CD4-positive, alpha-beta memory T cell (primary cell): ENCODE data around the gene BBS7. TPM values are rescaled to one million over a fixed set of nuclear protein-coding genes. Genes with fewer than 3 reads are reported as not detected.

Source experiments
- CTCF ChIA-PET: fragments of 350-600 bp; sonication (Branson Sonifier 250); formaldehyde crosslinking; loops from one replicate; lab custom pipeline; 2021; ENCODE audit warnings: inconsistent platforms; ENCODE audit not compliant: partially characterized antibody; lab: Charles Lee
- POLR2A ChIA-PET: fragments of 350-600 bp; sonication (Branson Sonifier 250); formaldehyde crosslinking; loops from one replicate; lab custom pipeline; 2021; ENCODE audit not compliant: partially characterized antibody; lab: Charles Lee
- DNase-seq, 5 donors: peaks; one replicate each; pipeline versions ENCODE4 v3.0.0 to v3.0.0-alpha.2; 2020 to 2022; ENCODE audit warnings: mixed read lengths in 1 of 5
- H3K27ac ChIP-seq: one replicate; pipeline ENCODE4 v1.7.0; 2013; ENCODE audit warnings: low read depth, low read length
- H3K27me3 ChIP-seq: 2 replicates; pipeline ENCODE4 v1.7.0; 2013; ENCODE audit warnings: mild to moderate bottlenecking, low read length, moderate library complexity; ENCODE audit not compliant: insufficient read depth
- H3K36me3 ChIP-seq: 2 replicates; pipeline ENCODE4 v1.7.0; 2013; ENCODE audit warnings: mild to moderate bottlenecking, low read length, moderate library complexity; ENCODE audit not compliant: insufficient read depth
- H3K4me1 ChIP-seq: 2 replicates; pipeline ENCODE4 v1.7.0; 2013; ENCODE audit warnings: mild to moderate bottlenecking, low read length, moderate library complexity; ENCODE audit not compliant: insufficient read depth
- H3K4me3 ChIP-seq, 2 donors: one replicate each; pipeline ENCODE4 v1.7.0; 2013; ENCODE audit warnings: low read length in 2 of 2, mild to moderate bottlenecking in 1 of 2
- H3K9me3 ChIP-seq, 2 donors: one replicate each; pipeline ENCODE4 v1.7.0; 2013; ENCODE audit warnings: low read length in 2 of 2, control low read depth in 1 of 2; ENCODE audit not compliant: control insufficient read depth in 1 of 2
- H3K27ac Mint-ChIP-seq, 7 donors: one replicate each; pipeline ENCODE4 v1.8.0; 2020 to 2021; ENCODE audit warnings: mixed read lengths in 7 of 7, mild to moderate bottlenecking in 6 of 7, inconsistent platforms in 3 of 7, moderate library complexity in 3 of 7
- H3K27me3 Mint-ChIP-seq, 2 donors: one replicate each; pipeline ENCODE4 v1.8.0; 2020 to 2021; ENCODE audit warnings: mixed read lengths in 2 of 2
- H3K36me3 Mint-ChIP-seq, 2 donors: one replicate each; pipeline ENCODE4 v1.8.0; 2020 to 2021; ENCODE audit warnings: mixed read lengths in 2 of 2, inconsistent platforms in 1 of 2, mild to moderate bottlenecking in 1 of 2
- H3K4me1 Mint-ChIP-seq, 4 donors: one replicate each; pipeline ENCODE4 v1.8.0; 2020 to 2021; ENCODE audit warnings: mixed read lengths in 4 of 4, mild to moderate bottlenecking in 1 of 4
- H3K4me3 Mint-ChIP-seq, 8 donors: one replicate each; pipeline ENCODE4 v1.8.0; 2020 to 2021; ENCODE audit warnings: mixed read lengths in 8 of 8, mild to moderate bottlenecking in 7 of 8, moderate library complexity in 6 of 8, inconsistent platforms in 3 of 8
- H3K9me3 Mint-ChIP-seq, 8 donors: one replicate each; pipeline ENCODE4 v1.8.0; 2020 to 2021; ENCODE audit warnings: mixed read lengths in 8 of 8, mild to moderate bottlenecking in 5 of 8, inconsistent platforms in 3 of 8, moderate library complexity in 1 of 8
- intact Hi-C: fragments of 100-400 bp; cut with micrococcal nuclease; formaldehyde crosslinking; loops from one replicate; pipeline ENCODE4 v1.15.1; 2023
- polyA plus RNA-seq, 2 donors: library from polyadenylated mRNA; unstranded; fragments of 300-500 nt; fragmentation: Illumina TruSeq; gene quantifications; one replicate each; pipeline ENCODE4 v1.2.3, GENCODE V29; 2021
- total RNA-seq, 2 experiments: library from RNA; stranded (reverse); gene quantifications; one replicate each; pipeline ENCODE4 v1.2.3, GENCODE V29; 2021

The BBS7 gene
- total and polyA plus RNA-seq, 4 experiments from 2014 or later, result 5.8 to 10.1 (median 9.2) TPM

- Mint-ChIP-seq H3K9me3 (no peaks in the 10 kb centered on the region), H3K36me3 (peaks cover 0 to 7% of the 10 kb centered on the region in 2 donors), H3K4me1 (peaks cover 8 to 21% (median 15%) of the 10 kb centered on the region in 4 donors), H3K27ac (no peak overlapping the region), H3K4me3 (no peak overlapping the region), H3K27me3 (peaks cover 8 to 17% of the 10 kb centered on the region in 2 donors)
- H3K4me3 ChIP-seq, result no peak overlapping the region
- POLR2A ChIA-PET, result no interaction called here
- H3K9me3 ChIP-seq, result no peaks in the 10 kb centered on the region
- peaks cover 18% of the 10 kb centered on the region for H3K4me1 ChIP-seq
- intact Hi-C loops, result loop anchor here (5.0 kb wide), 1 partner anchor 279 kb away; the partner anchor contains the start of gene BLTP1
- H3K36me3 ChIP-seq, result no peaks in the 10 kb centered on the region
- peaks cover 8% of the 10 kb centered on the region for H3K27me3 ChIP-seq
- CTCF ChIA-PET, result no interaction called here
- no peak for DNase-seq
- no peak overlapping the region for H3K27ac ChIP-seq
Measured at GRCh38 chr4:121873604-121874003, 3.3 kb upstream of the BBS7 start.

GRCh38 chr4:121863799-121864198, 6.5 kb downstream of the BBS7 start:
- Histone ChIP-seq H3K27me3 (no peaks in the 10 kb centered on the region), H3K27ac (no peak overlapping the region), H3K9me3 (no peaks in the 10 kb centered on the region), H3K4me3 (no peak overlapping the region), H3K4me1 (peaks cover 3% of the 10 kb centered on the region), H3K36me3 (no peaks in the 10 kb centered on the region)
- intact Hi-C loops, result no loop called here
- peaks cover 22 to 23% of the 10 kb centered on the region in 2 donors for H3K36me3 Mint-ChIP-seq
- ChIA-PET POLR2A (no interaction called here), CTCF (no interaction called here)
- no peak overlapping the region for H3K4me3 Mint-ChIP-seq
- no peaks in the 10 kb centered on the region for H3K27me3 Mint-ChIP-seq
- H3K9me3 Mint-ChIP-seq, result no peaks in the 10 kb centered on the region
- DNase-seq, result no peak
- peaks cover 2 to 11% (median 5%) of the 10 kb centered on the region in 4 donors for H3K4me1 Mint-ChIP-seq
- no peak overlapping the region for H3K27ac Mint-ChIP-seq

- Histone ChIP-seq H3K27ac (no peak overlapping the region), H3K9me3 (no peaks in the 10 kb centered on the region), H3K4me3 (no peak overlapping the region), H3K27me3 (no peaks in the 10 kb centered on the region), H3K36me3 (no peaks in the 10 kb centered on the region), H3K4me1 (no peaks in the 10 kb centered on the region)
- ChIA-PET CTCF (interaction anchor here (0.8 kb wide), 1 partner anchor 9 kb away, joined by 3 read pairs; the partner anchor contains the start of gene BBS7), POLR2A (no interaction called here)
- Mint-ChIP-seq H3K4me3 (no peak overlapping the region), H3K4me1 (peaks cover 0 to 5% (median 2%) of the 10 kb centered on the region in 4 donors), H3K36me3 (peaks cover 17 to 25% of the 10 kb centered on the region in 2 donors), H3K27me3 (no peaks in the 10 kb centered on the region), H3K27ac (no peak overlapping the region), H3K9me3 (no peaks in the 10 kb centered on the region)
- intact Hi-C loops, result loop anchor here (1.0 kb wide), 1 partner anchor 8 kb away; no protein-coding TSS in a partner anchor
- no peak for DNase-seq
Measured at GRCh38 chr4:121861426-121861825, 8.8 kb downstream of the BBS7 start.

GRCh38 chr4:121860121-121860520, 10.2 kb downstream of the BBS7 start:
- Histone ChIP-seq H3K36me3 (no peaks in the 10 kb centered on the region), H3K9me3 (no peaks in the 10 kb centered on the region), H3K27me3 (no peaks in the 10 kb centered on the region), H3K4me1 (no peaks in the 10 kb centered on the region), H3K4me3 (no peak overlapping the region), H3K27ac (no peak overlapping the region)
- H3K27ac Mint-ChIP-seq, result no peak overlapping the region
- intact Hi-C loops, result no loop called here
- H3K4me1 Mint-ChIP-seq, result peaks cover 0 to 5% (median 0%) of the 10 kb centered on the region in 4 donors
- peaks cover 7 to 23% of the 10 kb centered on the region in 2 donors for H3K36me3 Mint-ChIP-seq
- CTCF ChIA-PET, result no interaction called here
- DNase-seq, result no peak
- no peaks in the 10 kb centered on the region for H3K9me3 Mint-ChIP-seq
- POLR2A ChIA-PET, result interaction anchor here (0.9 kb wide), 1 partner anchor 36 kb away, joined by 3 read pairs; no protein-coding TSS in a partner anchor
- H3K4me3 Mint-ChIP-seq, result no peak overlapping the region
- no peaks in the 10 kb centered on the region for H3K27me3 Mint-ChIP-seq

GRCh38 chr4:121851354-121851753, 18.9 kb downstream of the BBS7 start:
- intact Hi-C loops, result no loop called here
- ChIA-PET CTCF (no interaction called here), POLR2A (no interaction called here)
- no peaks in the 10 kb centered on the region for H3K27me3 ChIP-seq
- no peak overlapping the region for H3K4me3 Mint-ChIP-seq
- no peaks in the 10 kb centered on the region for H3K4me1 ChIP-seq
- no peak overlapping the region for H3K27ac Mint-ChIP-seq
- H3K4me1 Mint-ChIP-seq, result no peaks in the 10 kb centered on the region
- H3K36me3 Mint-ChIP-seq, result peaks cover 13 to 24% of the 10 kb centered on the region in 2 donors
- no peak for DNase-seq
- H3K9me3 ChIP-seq, result no peaks in the 10 kb centered on the region
- H3K36me3 ChIP-seq, result peaks cover 3% of the 10 kb centered on the region
- H3K27ac ChIP-seq, result no peak overlapping the region
- no peaks in the 10 kb centered on the region for H3K9me3 Mint-ChIP-seq
- no peaks in the 10 kb centered on the region for H3K27me3 Mint-ChIP-seq
- H3K4me3 ChIP-seq, result no peak overlapping the region

- no peak overlapping the region for H3K4me3 Mint-ChIP-seq
- H3K27me3 ChIP-seq, result no peaks in the 10 kb centered on the region
- no peaks in the 10 kb centered on the region for H3K4me1 ChIP-seq
- H3K27ac ChIP-seq, result no peak overlapping the region
- ChIA-PET CTCF (no interaction called here), POLR2A (no interaction called here)
- H3K36me3 ChIP-seq, result peaks cover 3% of the 10 kb centered on the region
- H3K27me3 Mint-ChIP-seq, result no peaks in the 10 kb centered on the region
- intact Hi-C loops, result no loop called here
- H3K9me3 Mint-ChIP-seq, result no peaks in the 10 kb centered on the region
- no peak overlapping the region for H3K27ac Mint-ChIP-seq
- peaks cover 33 to 43% of the 10 kb centered on the region in 2 donors for H3K36me3 Mint-ChIP-seq
- H3K9me3 ChIP-seq, result no peaks in the 10 kb centered on the region
- no peaks in the 10 kb centered on the region for H3K4me1 Mint-ChIP-seq
- DNase-seq, result no peak
- H3K4me3 ChIP-seq, result no peak overlapping the region
Measured at GRCh38 chr4:121846662-121847061, 23.6 kb downstream of the BBS7 start.

- ChIA-PET CTCF (interaction anchor here (0.6 kb wide), 1 partner anchor 741 kb away, joined by 3 read pairs; no protein-coding TSS in a partner anchor), POLR2A (no interaction called here)
Measured at GRCh38 chr4:121842862-121843261, 27.4 kb downstream of the BBS7 start.

More at GRCh38 chr4:121842862-121843261, 27.4 kb downstream of the BBS7 start:
- DNase-seq, result no peak
- H3K9me3 Mint-ChIP-seq, result no peaks in the 10 kb centered on the region
- no peak overlapping the region for H3K27ac Mint-ChIP-seq
- H3K4me3 Mint-ChIP-seq, result no peak overlapping the region
- intact Hi-C loops, result no loop called here
- Histone ChIP-seq H3K27ac (no peak overlapping the region), H3K4me3 (no peak overlapping the region), H3K27me3 (no peaks in the 10 kb centered on the region), H3K36me3 (no peaks in the 10 kb centered on the region), H3K9me3 (no peaks in the 10 kb centered on the region), H3K4me1 (no peaks in the 10 kb centered on the region)
- H3K4me1 Mint-ChIP-seq, result no peaks in the 10 kb centered on the region
- peaks cover 37 to 50% of the 10 kb centered on the region in 2 donors for H3K36me3 Mint-ChIP-seq
- H3K27me3 Mint-ChIP-seq, result no peaks in the 10 kb centered on the region
